Ammon's horn (tissue), 1 donor: ENCODE data around the gene RNF186.
"Not testable (repeated sequence)": the region's sequence is repeated elsewhere in the genome, so short reads cannot be mapped to it uniquely, and the experiment has no call there.

ENCODE experiments used
- DNase-seq: peaks from one replicate; pipeline ENCODE4 v3.0.0-alpha.2; 2016; ENCODE audit warnings: low spot score

The RNF186 gene

GRCh38 chr1:19814681-19815503 is at the start of gene RNF186:
Gene RNF186, minus strand, starts transcription at chr1:19815283. Its CDS starts 182 bp downstream, at chr1:19815101.
- no peak for DNase-seq

- DNase-seq: no peak
These were observed 49.6 kb upstream of the RNF186 start for GRCh38 chr1:19864570-19865160.

- DNase-seq: no peak
These were observed 47.9 kb upstream of the RNF186 start for GRCh38 chr1:19862944-19863343.

GRCh38 chr1:19861842-19862530 is 46.9 kb upstream of the RNF186 start:
- no peak for DNase-seq

- no peak for DNase-seq
These were observed 46.0 kb upstream of the RNF186 start for GRCh38 chr1:19861034-19861433.

GRCh38 chr1:19860418-19860817 is 45.3 kb upstream of the RNF186 start:
- DNase-seq: no peak

- DNase-seq: no peak
These were observed 44.8 kb upstream of the RNF186 start for GRCh38 chr1:19859876-19860275.

- no peak for DNase-seq
These were observed 43.8 kb upstream of the RNF186 start for GRCh38 chr1:19858893-19859292.

GRCh38 chr1:19854866-19855265 is 39.8 kb upstream of the RNF186 start:
- no peak for DNase-seq

- DNase-seq: no peak
These were observed 37.0 kb upstream of the RNF186 start for GRCh38 chr1:19852036-19852435.

- no peak for DNase-seq
These were observed 35.1 kb upstream of the RNF186 start for GRCh38 chr1:19850214-19850613.

GRCh38 chr1:19849307-19849706 is 34.2 kb upstream of the RNF186 start:
- not testable (repeated sequence) for DNase-seq

GRCh38 chr1:19847334-19847733 is 32.3 kb upstream of the RNF186 start:
- not testable (repeated sequence) for DNase-seq

GRCh38 chr1:19846338-19846737 is 31.3 kb upstream of the RNF186 start:
- no peak for DNase-seq

GRCh38 chr1:19845555-19845954 is 30.5 kb upstream of the RNF186 start:
- no peak for DNase-seq

- DNase-seq: no peak
These were observed 29.8 kb upstream of the RNF186 start for GRCh38 chr1:19844731-19845495.

GRCh38 chr1:19840228-19840627 is 25.1 kb upstream of the RNF186 start:
- no peak for DNase-seq

GRCh38 chr1:19837866-19838265 is 22.8 kb upstream of the RNF186 start:
- no peak for DNase-seq

GRCh38 chr1:19835578-19835977 is 20.5 kb upstream of the RNF186 start:
- no peak for DNase-seq

GRCh38 chr1:19831441-19831840 is 16.4 kb upstream of the RNF186 start:
- no peak for DNase-seq

GRCh38 chr1:19828546-19828945 is 13.5 kb upstream of the RNF186 start:
- DNase-seq: no peak

- no peak for DNase-seq
These were observed 10.2 kb upstream of the RNF186 start for GRCh38 chr1:19825298-19825697.
